HEK293 (cell line): ENCODE data around the gene TAL1.

Experiments
- CTCF ChIA-PET: fragments of 350-600 bp; formaldehyde crosslinking; extraction: SDS; loops from one replicate; lab custom pipeline; 2021; ENCODE audit warnings: antibody characterized with exemption; lab: Yijun Ruan, JAX
- POLR2A ChIA-PET: fragments of 300-600 bp; formaldehyde crosslinking; extraction: SDS; loops from one replicate; lab custom pipeline; 2020; ENCODE audit warnings: antibody characterized with exemption, inconsistent platforms; lab: Yijun Ruan, JAX
- H3K27ac ChIP-seq: fragments of 200-500 bp; sonication (Bioruptor generic); 2 replicates; pipeline ENCODE4 v1.5.1; 2014; ENCODE audit warnings: low read depth, low read length, control low read depth, inconsistent platforms; ENCODE audit errors: extremely low read depth
- H3K36me3 ChIP-seq, 2 experiments: fragments of 200-500 bp in 1 of 2; sonication (Bioruptor generic) in 1 of 2; 1 replicate in 1 of 2; 2 replicates in 1 of 2; pipeline ENCODE4 v1.5.1; 2014 to 2017; ENCODE audit warnings: inconsistent platforms in 2 of 2, low read length in 2 of 2; ENCODE audit not compliant: control insufficient read depth in 2 of 2, insufficient read depth in 1 of 2
- H3K4me1 ChIP-seq: fragments of 200-500 bp; sonication (Bioruptor generic); 2 replicates; pipeline ENCODE4 v1.5.1; 2014; ENCODE audit warnings: mild to moderate bottlenecking, low read length, inconsistent platforms; ENCODE audit not compliant: control insufficient read depth, insufficient read depth
- H3K4me3 ChIP-seq: 2 replicates; pipeline ENCODE4 v1.5.1; 2011; ENCODE audit warnings: low read depth, mild to moderate bottlenecking, control low read depth, low read length, moderate library complexity
- H3K9me3 ChIP-seq: fragments of 200-500 bp; sonication (Bioruptor generic); 2 replicates; pipeline ENCODE4 v1.5.1; 2014; ENCODE audit warnings: low read depth, low read length, inconsistent platforms; ENCODE audit not compliant: control insufficient read depth, insufficient read depth
- HIC1 ChIP-seq: fragments of 450-650 bp; formaldehyde crosslinking; IDR thresholded peaks from 2 replicates; pipeline ENCODE4 v1.5.1; 2016; ENCODE audit warnings: missing biosample characterization, missing genetic modification characterization
- HOXC10 ChIP-seq: sonication (generic); formaldehyde crosslinking; IDR thresholded peaks from 2 replicates; pipeline ENCODE4 v1.8.1; 2023; ENCODE audit warnings: mild to moderate bottlenecking, missing genetic modification reagents
- INSM2 ChIP-seq: fragments of 450-650 bp; formaldehyde crosslinking; IDR thresholded peaks from 2 replicates; pipeline ENCODE4 v1.5.1; 2016; ENCODE audit warnings: missing biosample characterization, missing genetic modification characterization
- KLF9 ChIP-seq: fragments of 450-650 bp; formaldehyde crosslinking; IDR thresholded peaks from 2 replicates; pipeline ENCODE4 v1.5.1; 2016; ENCODE audit warnings: missing biosample characterization, missing genetic modification characterization, low read depth
- MEIS1 ChIP-seq: sonication (generic); formaldehyde crosslinking; IDR thresholded peaks from 2 replicates; pipeline ENCODE4 v1.8.1; 2022; ENCODE audit warnings: missing genetic modification reagents, mild to moderate bottlenecking, borderline replicate concordance
- REST ChIP-seq: fragments of 450-650 bp; formaldehyde crosslinking; IDR thresholded peaks from 2 replicates; pipeline ENCODE4 v1.5.1; 2016; ENCODE audit warnings: missing biosample characterization, missing genetic modification characterization
- ZBTB48 ChIP-seq: fragments of 450-650 bp; formaldehyde crosslinking; IDR thresholded peaks from 2 replicates; pipeline ENCODE4 v1.5.1; 2016; ENCODE audit warnings: missing biosample characterization, missing genetic modification characterization
- ZBTB7A ChIP-seq: fragments of 450-650 bp; formaldehyde crosslinking; IDR thresholded peaks from 2 replicates; pipeline ENCODE4 v1.5.1; 2016; ENCODE audit warnings: low read depth, missing biosample characterization, missing genetic modification characterization
- ZBTB8A ChIP-seq: fragments of 450-650 bp; formaldehyde crosslinking; IDR thresholded peaks from 2 replicates; pipeline ENCODE4 v1.5.1; 2016; ENCODE audit warnings: missing biosample characterization, missing genetic modification characterization
- ZEB2 ChIP-seq: fragments of 450-650 bp; formaldehyde crosslinking; IDR thresholded peaks from 2 replicates; pipeline ENCODE4 v1.5.1; 2016; ENCODE audit warnings: missing biosample characterization, missing genetic modification characterization
- ZIC2 ChIP-seq: fragments of 450-650 bp; formaldehyde crosslinking; IDR thresholded peaks from 2 replicates; pipeline ENCODE4 v1.5.1; 2016; ENCODE audit warnings: missing biosample characterization, missing genetic modification characterization
- ZNF138 ChIP-seq: fragments of 450-650 bp; formaldehyde crosslinking; IDR thresholded peaks from 2 replicates; pipeline ENCODE4 v1.5.1; 2016; ENCODE audit warnings: missing biosample characterization, missing genetic modification characterization, borderline replicate concordance
- ZNF202 ChIP-seq: fragments of 450-650 bp; formaldehyde crosslinking; IDR thresholded peaks from 2 replicates; pipeline ENCODE4 v1.5.1; 2016; ENCODE audit warnings: missing biosample characterization, missing genetic modification characterization, borderline replicate concordance
- ZNF280D ChIP-seq: fragments of 450-650 bp; formaldehyde crosslinking; IDR thresholded peaks from 2 replicates; pipeline ENCODE4 v1.5.1; 2016; ENCODE audit warnings: missing biosample characterization, missing genetic modification characterization
- ZNF292 ChIP-seq: fragments of 450-650 bp; formaldehyde crosslinking; IDR thresholded peaks from 2 replicates; pipeline ENCODE4 v1.5.1; 2016; ENCODE audit warnings: low read depth, missing biosample characterization, missing genetic modification characterization, borderline replicate concordance
- ZNF473 ChIP-seq: fragments of 450-650 bp; formaldehyde crosslinking; IDR thresholded peaks from 2 replicates; pipeline ENCODE4 v1.5.1; 2017; ENCODE audit warnings: missing biosample characterization, missing genetic modification characterization
- ZNF48 ChIP-seq: fragments of 450-650 bp; formaldehyde crosslinking; IDR thresholded peaks from 2 replicates; pipeline ENCODE4 v1.5.1; 2016; ENCODE audit warnings: missing biosample characterization, missing genetic modification characterization
- ZNF521 ChIP-seq: fragments of 450-650 bp; formaldehyde crosslinking; IDR thresholded peaks from 2 replicates; pipeline ENCODE4 v1.5.1; 2017; ENCODE audit warnings: missing biosample characterization, mild to moderate bottlenecking, missing genetic modification characterization
- ZNF529 ChIP-seq: fragments of 450-650 bp; formaldehyde crosslinking; IDR thresholded peaks from 2 replicates; pipeline ENCODE4 v1.5.1; 2017; ENCODE audit warnings: missing genetic modification characterization, missing biosample characterization; ENCODE audit not compliant: insufficient replicate concordance
- ZNF600 ChIP-seq: fragments of 450-650 bp; formaldehyde crosslinking; IDR thresholded peaks from 2 replicates; pipeline ENCODE4 v1.5.1; 2016; ENCODE audit warnings: missing biosample characterization, missing genetic modification characterization

Gene TAL1

GRCh38 chr1:47182676-47183235, 49.3 kb downstream of the TAL1 start:
- no peak overlapping the region for H3K4me3 ChIP-seq
- H3K27ac ChIP-seq: no peak overlapping the region
- H3K36me3 ChIP-seq: no peaks in the 10 kb centered on the region
- POLR2A ChIA-PET: no interaction called here
- H3K4me1 ChIP-seq: no peaks in the 10 kb centered on the region
- CTCF ChIA-PET: interaction anchor here (0.6 to 1.5 kb wide), 2 partner anchors 10 to 249 kb away, joined by 3 to 10 read pairs; no protein-coding TSS in a partner anchor
- no peaks in the 10 kb centered on the region for H3K9me3 ChIP-seq
- TF ChIP-seq ZNF280D (tag by site-specific recombination) (no peak), ZEB2 (no peak), HIC1 (tag by site-specific recombination) (no peak), HOXC10 (CRISPR knock-in tag) (no peak), ZBTB48 (no peak), ZNF529 (tag by site-specific recombination) (no peak), KLF9 (no peak), INSM2 (no peak), ZNF48 (no peak), MEIS1 (no peak), ZNF292 (no peak), ZNF521 (tag by site-specific recombination) (no peak), ZBTB7A (tag by site-specific recombination) (no peak), ZNF600 (tag by site-specific recombination) (no peak), ZNF202 (tag by site-specific recombination) (no peak), ZIC2 (tag by site-specific recombination) (no peak)

GRCh38 chr1:47181955-47182675, 49.9 kb downstream of the TAL1 start:
- no peak overlapping the region for H3K27ac ChIP-seq
- POLR2A ChIA-PET: no interaction called here

More at GRCh38 chr1:47181955-47182675, 49.9 kb downstream of the TAL1 start:
- Histone ChIP-seq H3K4me3 (no peak overlapping the region), H3K4me1 (no peaks in the 10 kb centered on the region), H3K36me3 (no peaks in the 10 kb centered on the region)
- no peak for TF ChIP-seq ZNF473
- no peak for TF ChIP-seq ZBTB8A (tag by site-specific recombination)
- TF ChIP-seq ZNF138 (tag by site-specific recombination): no peak
- peak; percentile 56; the same call in 1 of the 2 replicates for TF ChIP-seq REST
- TF ChIP-seq, all 188 proteins: peak for 1
- CTCF ChIA-PET: interaction anchor here (0.6 to 4.4 kb wide), 3 partner anchors 11 to 250 kb away, joined by 3 to 78 read pairs (median 10); partner anchors contain the start of gene PDZK1IP1
- no peaks in the 10 kb centered on the region for H3K9me3 ChIP-seq
